GM18909 (cell line): Measurements from ENCODE around the gene VPS9D1.

ENCODE experiments used
- ATAC-seq: cut with Tn5 transposase; IDR thresholded peaks from one replicate; pipeline ENCODE4 v1.9.1; 2021; ENCODE audit warnings: mild to moderate bottlenecking; ENCODE audit not compliant: unreplicated experiment, poor library complexity

VPS9D1 gene

DNA sequence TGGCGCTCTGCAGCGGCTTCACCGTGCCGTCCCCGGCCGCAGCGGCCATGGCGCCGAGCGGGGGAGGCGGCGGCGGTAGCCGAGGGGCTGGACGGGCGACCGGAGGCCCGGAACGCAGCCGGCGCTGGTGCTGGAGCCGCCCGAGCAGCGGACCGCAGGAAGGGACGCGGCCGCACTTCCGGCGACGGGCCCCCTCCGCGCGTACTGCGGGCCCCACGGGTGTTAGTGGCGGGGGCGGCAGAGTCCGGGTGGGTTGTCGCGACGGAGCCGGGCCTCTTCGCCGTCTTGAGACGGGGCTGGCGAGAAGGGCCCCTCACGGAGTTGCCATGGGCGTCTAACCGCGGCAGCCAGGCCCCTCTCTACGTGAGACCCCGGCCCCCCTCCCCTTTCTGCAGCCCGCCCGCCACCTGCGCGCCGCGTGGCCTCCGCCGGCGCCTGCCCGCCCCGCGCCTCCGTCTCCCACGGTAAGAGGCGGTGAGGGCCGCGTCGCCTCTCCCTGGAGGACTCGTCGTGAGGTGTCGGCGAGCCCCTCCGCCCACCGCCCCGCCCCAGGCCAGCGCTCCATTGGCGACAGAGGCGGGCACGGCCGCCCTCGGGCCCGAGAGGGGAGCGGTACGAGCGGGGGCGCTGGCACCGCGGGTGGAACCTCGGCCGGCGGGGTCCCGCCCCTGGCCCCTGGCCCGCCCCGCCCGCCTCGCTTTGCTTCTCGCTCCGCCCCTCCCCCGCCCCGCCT, at the start of gene VPS9D1, which contains the start of gene ZNF276:
Gene VPS9D1 (minus strand): TSS at position 86 of the 733 bp plus-strand sequence. CDS start 37 bp downstream, at position 49.
Gene ZNF276 (plus strand): TSS at position 725 of the 733 bp plus-strand sequence. CDS start 104 bp downstream, outside the sequence.
- peak; percentile 52 for ATAC-seq

GRCh38 chr16:89770367-89770766, 49.7 kb upstream of the VPS9D1 start:
- ATAC-seq: no peak

GRCh38 chr16:89765292-89765830, 44.7 kb upstream of the VPS9D1 start:
- ATAC-seq: peak; percentile 9

GRCh38 chr16:89764711-89765201, 44.1 kb upstream of the VPS9D1 start:
- ATAC-seq: peak; percentile 81

DNA sequence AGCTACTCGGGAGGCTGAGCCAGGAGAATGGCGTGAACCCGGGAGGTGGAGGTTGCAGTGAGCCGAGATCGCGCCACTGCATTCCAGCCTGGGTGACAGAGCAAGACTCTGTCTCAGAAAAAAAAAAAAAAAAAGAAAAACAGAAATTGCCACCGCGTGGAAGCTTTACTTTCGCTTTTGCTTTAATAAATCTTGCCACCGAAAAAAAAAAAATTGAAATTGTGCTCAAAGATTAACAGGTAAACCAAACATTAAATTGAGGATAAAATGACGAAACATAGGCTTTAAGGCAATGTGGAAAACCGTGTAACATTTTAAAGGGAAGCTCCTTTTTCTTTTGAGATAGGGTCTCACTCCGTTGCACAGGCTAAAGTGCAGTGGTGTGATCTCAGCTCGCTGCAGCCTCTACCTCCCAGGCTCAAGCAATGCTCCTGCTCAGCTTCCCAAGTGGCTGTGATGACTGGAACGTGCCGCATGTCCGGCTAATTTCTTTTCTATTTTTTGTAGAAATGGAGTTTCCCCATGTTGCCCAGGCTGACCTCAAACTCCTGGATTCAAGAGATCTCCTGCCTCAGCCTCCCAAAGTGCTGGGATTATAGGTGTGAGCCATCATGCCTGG, 40.7 kb upstream of the VPS9D1 start:
- ATAC-seq: no peak

- no peak for ATAC-seq
Observed at GRCh38 chr16:89759746-89760340, 39.1 kb upstream of the VPS9D1 start.

DNA sequence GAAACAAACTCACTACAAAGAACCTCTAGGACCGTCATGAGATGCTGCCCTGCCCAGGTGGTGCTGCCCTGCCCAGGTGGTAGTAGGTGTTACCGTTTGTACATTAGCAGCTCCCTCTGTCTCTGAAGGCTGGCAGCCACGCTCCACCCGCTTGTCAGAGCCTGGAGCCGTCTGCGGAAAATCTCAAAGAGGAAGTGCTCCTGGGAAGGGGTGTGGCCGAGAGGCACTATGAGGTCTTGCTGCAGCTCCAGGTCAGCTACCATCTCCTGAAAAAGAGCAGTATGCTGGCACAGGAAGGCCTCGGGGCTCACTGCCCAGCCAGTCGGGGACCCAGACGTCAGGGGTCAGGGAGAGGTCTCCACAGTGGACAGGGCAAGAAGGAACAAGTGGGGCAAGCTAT, 28.9 kb upstream of the VPS9D1 start:
- no peak for ATAC-seq

DNA sequence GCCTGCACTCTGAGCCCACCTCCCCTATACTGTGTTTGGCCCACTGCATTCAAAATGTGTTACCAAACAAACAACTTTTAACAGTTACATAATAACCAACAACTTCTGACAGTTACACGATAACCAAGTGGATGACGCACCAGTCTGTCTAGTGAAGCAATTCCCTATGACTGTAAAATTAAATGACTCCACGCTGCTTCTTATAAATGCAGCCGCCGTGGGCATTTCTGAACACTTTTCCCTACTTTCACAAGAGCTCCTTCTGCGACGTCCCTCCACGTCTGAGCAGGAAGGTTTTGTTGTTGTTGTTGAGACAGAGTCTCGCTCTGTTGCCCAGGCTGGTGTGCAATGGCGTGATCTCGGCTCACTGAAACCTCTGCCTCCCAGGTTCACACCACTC, 28.2 kb upstream of the VPS9D1 start:
- ATAC-seq: no peak

- no peak for ATAC-seq
Observed at GRCh38 chr16:89748076-89748475, 27.4 kb upstream of the VPS9D1 start.

DNA sequence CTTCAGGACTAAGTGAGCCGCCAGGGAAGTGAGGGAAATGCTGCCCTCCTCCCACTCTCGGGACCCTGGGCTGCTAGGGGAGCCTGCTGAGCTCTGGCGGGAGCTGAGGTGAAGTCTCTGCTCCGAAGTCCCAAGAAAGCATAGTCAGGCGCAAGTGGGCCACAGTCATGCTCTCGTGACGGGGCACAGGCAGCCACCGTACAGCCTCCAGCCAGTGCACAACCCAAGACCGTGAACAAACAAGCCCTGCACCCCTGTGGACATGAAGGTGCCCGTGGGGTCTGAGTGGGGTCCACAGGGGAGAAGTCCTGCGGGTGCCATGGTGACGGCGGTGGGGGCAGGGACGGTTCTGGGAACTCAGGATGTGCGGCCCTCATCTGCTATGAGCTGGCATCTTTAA, 25.3 kb upstream of the VPS9D1 start:
- ATAC-seq: no peak

GRCh38 chr16:89744813-89745212, 24.1 kb upstream of the VPS9D1 start:
- no peak for ATAC-seq

GRCh38 chr16:89742948-89743347, 22.2 kb upstream of the VPS9D1 start:
- no peak for ATAC-seq

DNA sequence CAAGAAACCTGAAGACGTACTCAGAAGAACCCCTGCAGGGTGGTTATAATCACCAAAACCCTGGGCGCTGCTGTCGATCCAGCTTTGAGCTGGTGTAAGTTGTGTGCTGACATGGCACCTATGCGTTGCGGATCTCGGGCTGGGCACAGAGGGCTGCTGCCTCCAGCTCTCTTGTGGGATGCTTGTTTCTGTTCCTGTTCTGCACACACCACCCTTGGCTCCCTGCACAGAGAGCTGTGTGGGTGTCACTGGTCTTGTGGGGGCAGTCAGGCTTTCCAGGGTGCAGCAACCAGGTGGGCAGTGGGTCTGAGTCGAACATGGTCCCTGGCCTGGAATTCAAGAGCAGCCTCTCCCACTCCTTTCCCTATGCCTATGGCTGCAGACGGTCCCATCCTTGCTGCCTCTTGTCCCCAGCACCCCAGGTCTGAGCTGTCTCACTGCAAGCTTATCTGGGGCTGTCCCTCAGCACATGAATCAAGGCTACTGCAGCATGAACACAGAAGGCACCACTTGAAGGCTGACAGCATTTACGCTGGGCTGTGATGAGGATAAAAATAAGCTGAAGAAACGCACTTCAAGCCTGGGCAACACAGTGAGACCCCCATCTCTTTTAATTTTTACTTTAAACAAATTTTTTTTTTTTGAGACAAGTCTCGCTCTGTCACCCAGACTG, 20.8 kb upstream of the VPS9D1 start:
- no peak for ATAC-seq

- ATAC-seq: no peak
Observed at GRCh38 chr16:89739383-89739782, 18.7 kb upstream of the VPS9D1 start.

DNA sequence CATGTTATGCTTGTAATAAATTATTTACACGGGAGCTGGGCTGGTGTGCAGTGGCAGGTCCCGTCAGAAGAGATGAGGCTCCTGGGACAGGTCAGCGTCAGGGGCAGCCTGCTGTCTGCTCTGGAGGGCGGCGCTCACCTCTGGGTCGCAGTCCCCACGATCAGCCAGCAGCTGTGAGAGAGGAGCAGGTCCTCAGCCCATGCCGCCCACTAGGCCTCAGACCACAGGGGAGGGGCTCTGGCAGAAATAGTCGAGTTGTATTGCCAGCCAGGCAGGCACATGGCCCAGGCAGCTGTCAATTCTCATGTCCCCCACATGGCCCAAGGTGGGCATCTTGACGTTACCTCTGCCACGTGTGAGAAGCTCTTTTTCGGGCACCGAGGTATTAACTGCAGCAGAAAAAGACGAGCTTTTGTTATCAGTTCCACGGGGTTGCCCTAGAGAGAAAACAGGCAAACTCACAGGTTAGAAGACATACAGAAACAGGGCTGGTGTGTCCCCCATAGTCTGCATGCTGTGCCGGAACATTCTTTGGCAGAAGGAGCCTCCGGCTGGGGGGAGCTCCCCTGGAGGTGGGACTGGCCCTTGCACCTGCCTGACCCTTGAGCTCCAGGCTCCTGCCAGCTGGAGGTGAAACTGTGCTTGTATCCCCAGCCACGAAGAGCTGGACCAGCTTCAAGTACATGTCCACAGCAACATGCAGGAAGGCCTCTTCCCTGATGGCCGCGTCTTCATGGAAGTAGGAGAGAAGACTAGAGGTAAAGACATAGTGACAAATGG, 18.0 kb upstream of the VPS9D1 start:
- no peak for ATAC-seq

- ATAC-seq: no peak
Observed at GRCh38 chr16:89738072-89738377, 17.3 kb upstream of the VPS9D1 start.

DNA sequence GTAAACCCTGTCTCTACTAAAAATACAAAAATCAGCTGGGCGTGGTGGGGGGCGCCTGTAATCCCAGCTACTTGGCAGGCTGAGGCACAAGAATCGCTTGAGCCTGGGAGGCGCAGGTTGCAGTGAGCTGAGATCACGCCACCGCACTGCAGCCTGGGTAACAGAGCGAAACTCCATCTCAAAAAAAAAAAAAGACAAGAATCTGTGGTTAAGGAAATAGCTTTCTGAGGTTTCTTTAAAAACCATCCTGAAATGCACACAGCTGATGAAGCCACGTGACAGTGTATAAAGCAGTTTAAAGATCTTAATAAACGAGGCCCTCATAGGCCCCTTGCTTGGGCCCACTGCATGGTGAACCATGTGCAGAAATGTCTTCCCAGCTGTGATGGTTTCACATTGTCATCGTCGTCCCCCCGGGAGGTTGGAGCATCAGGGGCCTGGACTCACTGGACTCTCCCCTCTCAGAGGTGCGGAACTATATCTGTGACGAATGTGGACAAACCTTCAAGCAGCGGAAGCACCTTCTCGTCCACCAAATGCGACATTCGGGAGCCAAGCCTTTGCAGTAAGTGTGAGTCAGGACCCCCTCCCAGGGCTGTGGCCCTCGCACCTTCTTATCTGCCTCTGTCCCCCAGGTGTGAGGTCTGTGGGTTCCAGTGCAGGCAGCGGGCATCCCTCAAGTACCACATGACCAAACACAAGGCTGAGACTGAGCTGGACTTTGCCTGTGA, 16.8 kb upstream of the VPS9D1 start:
- ATAC-seq: no peak

- ATAC-seq: no peak
Observed at GRCh38 chr16:89736554-89736953, 15.9 kb upstream of the VPS9D1 start.

DNA sequence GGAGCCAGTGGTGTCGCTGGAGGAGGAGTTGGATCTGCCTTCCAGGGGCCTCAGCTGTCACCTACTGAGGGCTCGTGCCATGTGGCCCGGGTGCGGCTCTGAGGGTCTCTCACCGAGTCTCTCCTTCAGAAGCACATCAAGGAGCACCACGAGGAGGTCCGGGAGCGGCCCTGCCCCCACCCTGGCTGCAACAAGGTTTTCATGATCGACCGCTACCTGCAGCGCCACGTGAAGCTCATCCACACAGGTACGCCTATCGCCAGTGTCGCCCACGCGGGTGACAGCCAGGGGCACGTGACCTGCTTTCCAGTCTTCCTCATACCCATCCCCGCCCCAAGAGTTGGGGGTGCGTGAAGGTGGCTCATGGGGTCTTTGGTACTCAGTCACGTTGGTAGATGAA, 13.1 kb upstream of the VPS9D1 start:
- ATAC-seq: no peak
